Astrocyte (in vitro differentiated cells and primary cell): Measurements from ENCODE around the gene CENPF. TPM values are rescaled to one million over a fixed set of nuclear protein-coding genes. Genes with fewer than 3 reads are reported as not detected.
A peak's percentile ranks its signal among the peaks of the same experiment; 100 is the strongest.

ENCODE experiments used
- DNase-seq: peaks from one replicate; pipeline ENCODE4 v3.0.0-alpha.2; 2010; ENCODE audit warnings: low read depth
- FAIRE-seq: peaks from 2 replicates; lab custom pipeline; 2011; peaks lifted over from hg19 to GRCh38; lab: Jason Lieb, UNC
- H2AFZ ChIP-seq: 2 replicates; pipeline ENCODE4 v1.6.0; 2012; ENCODE audit warnings: low read depth, low read length, inconsistent platforms
- H3K27ac ChIP-seq: 2 replicates; pipeline ENCODE4 v1.5.1; 2011; ENCODE audit warnings: low read depth, low read length, inconsistent platforms
- H3K27me3 ChIP-seq: 2 replicates; pipeline ENCODE4 v1.6.0; 2011; ENCODE audit warnings: low read length, inconsistent platforms; ENCODE audit not compliant: insufficient read depth
- H3K36me3 ChIP-seq: 2 replicates; pipeline ENCODE4 v1.5.1; 2011; ENCODE audit warnings: low read length, inconsistent platforms; ENCODE audit not compliant: insufficient read depth
- H3K4me1 ChIP-seq: 2 replicates; pipeline ENCODE4 v1.5.1; 2011; ENCODE audit warnings: low read length, inconsistent platforms; ENCODE audit not compliant: insufficient read depth
- H3K4me2 ChIP-seq: 2 replicates; pipeline ENCODE4 v1.6.0; 2012; ENCODE audit warnings: low read length, inconsistent platforms
- H3K4me3 ChIP-seq: 2 replicates; pipeline ENCODE4 v1.5.1; 2011; ENCODE audit warnings: low read depth, mild to moderate bottlenecking, low read length, inconsistent platforms; ENCODE audit not compliant: insufficient read depth
- H3K79me2 ChIP-seq: 2 replicates; pipeline ENCODE4 v1.6.0; 2012; ENCODE audit warnings: mild to moderate bottlenecking, low read length, inconsistent platforms; ENCODE audit not compliant: insufficient read depth
- H3K9ac ChIP-seq: 2 replicates; pipeline ENCODE4 v1.6.0; 2012; ENCODE audit warnings: mild to moderate bottlenecking, low read length, inconsistent platforms
- H3K9me3 ChIP-seq: 2 replicates; pipeline ENCODE4 v1.5.1; 2012; ENCODE audit warnings: low read depth, mild to moderate bottlenecking, low read length, inconsistent platforms; ENCODE audit not compliant: insufficient read depth
- H4K20me1 ChIP-seq: 2 replicates; pipeline ENCODE4 v1.6.0; 2012; ENCODE audit warnings: low read length, inconsistent platforms; ENCODE audit not compliant: insufficient read depth
- H3K27ac Mint-ChIP-seq: one replicate; pipeline ENCODE4 v1.8.0; 2021; ENCODE audit warnings: mild to moderate bottlenecking, mixed read lengths; ENCODE audit not compliant: unreplicated experiment
- H3K27me3 Mint-ChIP-seq: one replicate; pipeline ENCODE4 v1.8.0; 2021; ENCODE audit warnings: low read depth, mixed read lengths; ENCODE audit not compliant: unreplicated experiment
- H3K36me3 Mint-ChIP-seq: one replicate; pipeline ENCODE4 v1.8.0; 2021; ENCODE audit warnings: low read depth, mixed read lengths; ENCODE audit not compliant: unreplicated experiment
- H3K4me1 Mint-ChIP-seq: one replicate; pipeline ENCODE4 v1.8.0; 2021; ENCODE audit warnings: low read depth, mixed read lengths; ENCODE audit not compliant: unreplicated experiment
- H3K4me3 Mint-ChIP-seq: one replicate; pipeline ENCODE4 v1.8.0; 2021; ENCODE audit warnings: mild to moderate bottlenecking, moderate library complexity, mixed read lengths; ENCODE audit not compliant: unreplicated experiment
- H3K9me3 Mint-ChIP-seq: one replicate; pipeline ENCODE4 v1.8.0; 2021; ENCODE audit warnings: mild to moderate bottlenecking, mixed read lengths; ENCODE audit not compliant: unreplicated experiment
- EZH2 ChIP-seq: IDR thresholded peaks from 2 replicates; pipeline ENCODE4 v1.6.1; 2012; ENCODE audit warnings: mild to moderate bottlenecking, low read length, inconsistent platforms; ENCODE audit not compliant: insufficient read depth
- total RNA-seq: library from RNA; stranded (reverse); gene quantifications from 2 replicates; pipeline ENCODE4 v1.2.1, GENCODE V29; 2021
- TF ChIP-seq, protein P1 (sequence below): IDR thresholded peaks from 2 replicates; pipeline ENCODE4 v1.5.1; 2011; ENCODE audit warnings: low read depth, mild to moderate bottlenecking, inconsistent platforms, low read length, moderate library complexity; ENCODE audit not compliant: insufficient read depth

CENPF gene
- total RNA-seq, 1 donor from 2014 or later = 22.9 TPM

DNA sequence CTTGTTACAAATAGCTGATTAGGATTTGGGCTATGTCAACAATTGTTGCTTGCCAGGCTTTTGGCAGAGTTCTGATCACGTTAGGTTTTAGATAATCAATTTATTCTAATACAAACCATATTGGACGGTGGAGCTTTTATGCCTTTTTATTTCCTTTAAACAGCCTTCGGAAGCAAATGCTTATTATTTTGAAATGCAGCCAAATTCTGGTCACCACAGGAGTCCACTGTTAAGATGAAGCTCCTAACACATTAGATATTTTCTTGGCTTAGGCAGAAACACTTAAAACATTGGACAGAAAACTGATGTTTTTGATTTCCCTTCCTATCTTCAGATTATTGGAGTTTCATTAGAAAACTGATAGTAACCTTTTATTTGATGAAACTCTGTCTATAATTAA, 82.9 kb downstream of the CENPF start:
- DNase-seq = peak; percentile 44

GRCh38 chr1:214686497-214686896, 83.5 kb downstream of the CENPF start:
- Mint-ChIP-seq H3K9me3 (no peaks in the 10 kb centered on the region), H3K4me3 (no peak overlapping the region), H3K36me3 (no peaks in the 10 kb centered on the region), H3K27me3 (peaks cover 2% of the 10 kb centered on the region), H3K27ac (no peak overlapping the region), H3K4me1 (peaks cover 8% of the 10 kb centered on the region)
- no peak overlapping the region for H2AFZ ChIP-seq
- H3K4me2 ChIP-seq = no peak overlapping the region
- no peak for TF ChIP-seq EZH2
- TF ChIP-seq, protein P1, sequence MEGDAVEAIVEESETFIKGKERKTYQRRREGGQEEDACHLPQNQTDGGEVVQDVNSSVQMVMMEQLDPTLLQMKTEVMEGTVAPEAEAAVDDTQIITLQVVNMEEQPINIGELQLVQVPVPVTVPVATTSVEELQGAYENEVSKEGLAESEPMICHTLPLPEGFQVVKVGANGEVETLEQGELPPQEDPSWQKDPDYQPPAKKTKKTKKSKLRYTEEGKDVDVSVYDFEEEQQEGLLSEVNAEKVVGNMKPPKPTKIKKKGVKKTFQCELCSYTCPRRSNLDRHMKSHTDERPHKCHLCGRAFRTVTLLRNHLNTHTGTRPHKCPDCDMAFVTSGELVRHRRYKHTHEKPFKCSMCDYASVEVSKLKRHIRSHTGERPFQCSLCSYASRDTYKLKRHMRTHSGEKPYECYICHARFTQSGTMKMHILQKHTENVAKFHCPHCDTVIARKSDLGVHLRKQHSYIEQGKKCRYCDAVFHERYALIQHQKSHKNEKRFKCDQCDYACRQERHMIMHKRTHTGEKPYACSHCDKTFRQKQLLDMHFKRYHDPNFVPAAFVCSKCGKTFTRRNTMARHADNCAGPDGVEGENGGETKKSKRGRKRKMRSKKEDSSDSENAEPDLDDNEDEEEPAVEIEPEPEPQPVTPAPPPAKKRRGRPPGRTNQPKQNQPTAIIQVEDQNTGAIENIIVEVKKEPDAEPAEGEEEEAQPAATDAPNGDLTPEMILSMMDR = no peak
- DNase-seq (no peak), FAIRE-seq (no peak)
- H4K20me1 ChIP-seq = no peaks in the 10 kb centered on the region
- H3K36me3 ChIP-seq = no peaks in the 10 kb centered on the region
- H3K27me3 ChIP-seq = no peaks in the 10 kb centered on the region
- H3K4me1 ChIP-seq = no peaks in the 10 kb centered on the region
- H3K79me2 ChIP-seq = no peaks in the 10 kb centered on the region
- H3K9ac ChIP-seq = no peak overlapping the region
- no peaks in the 10 kb centered on the region for H3K9me3 ChIP-seq
- H3K4me3 ChIP-seq = no peak overlapping the region
- H3K27ac ChIP-seq = no peak overlapping the region

More for the DNA sequence above, 82.9 kb downstream of the CENPF start:
- Mint-ChIP-seq H3K4me1 (peaks cover 2% of the 10 kb centered on the region), H3K9me3 (no peaks in the 10 kb centered on the region), H3K36me3 (no peaks in the 10 kb centered on the region), H3K27ac (no peak overlapping the region), H3K4me3 (no peak overlapping the region), H3K27me3 (peaks cover 2% of the 10 kb centered on the region)
- no peaks in the 10 kb centered on the region for H4K20me1 ChIP-seq
- no peaks in the 10 kb centered on the region for H3K27me3 ChIP-seq
- no peaks in the 10 kb centered on the region for H3K9me3 ChIP-seq
- H3K36me3 ChIP-seq = no peaks in the 10 kb centered on the region
- no peak for FAIRE-seq
- no peak overlapping the region for H3K9ac ChIP-seq
- H3K79me2 ChIP-seq = no peaks in the 10 kb centered on the region
- H3K27ac ChIP-seq = no peak overlapping the region
- H3K4me2 ChIP-seq = no peak overlapping the region
- no peaks in the 10 kb centered on the region for H3K4me1 ChIP-seq
- H2AFZ ChIP-seq = no peak overlapping the region
- H3K4me3 ChIP-seq = no peak overlapping the region
- TF ChIP-seq EZH2 = no peak
- TF ChIP-seq, protein P1 = no peak

DNA sequence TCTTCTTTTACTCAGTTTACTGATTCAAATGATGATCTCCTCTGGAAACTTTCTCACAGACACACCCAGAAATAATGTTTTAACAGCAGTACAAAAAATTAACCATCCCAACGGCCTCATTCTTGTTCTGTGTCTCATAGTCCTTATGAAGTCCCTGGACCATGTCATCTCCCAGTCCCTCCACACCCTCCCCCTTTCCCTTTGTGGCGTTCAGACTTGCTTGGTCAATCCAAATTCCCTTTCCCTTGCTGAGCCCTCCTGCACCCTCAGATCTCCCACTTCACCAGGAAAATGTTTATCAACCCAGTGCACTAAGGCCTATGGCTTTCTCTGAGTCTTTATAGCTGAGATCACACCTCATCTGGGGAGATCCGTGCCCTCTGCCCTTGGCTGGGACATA, 85.9 kb downstream of the CENPF start:
- Histone ChIP-seq H3K27me3 (no peaks in the 10 kb centered on the region), H3K27ac (no peak overlapping the region), H3K9me3 (no peaks in the 10 kb centered on the region), H2AFZ (no peak overlapping the region), H3K4me2 (no peak overlapping the region), H3K9ac (no peak overlapping the region), H3K79me2 (no peaks in the 10 kb centered on the region), H4K20me1 (no peaks in the 10 kb centered on the region), H3K4me1 (no peaks in the 10 kb centered on the region), H3K4me3 (no peak overlapping the region), H3K36me3 (no peaks in the 10 kb centered on the region)
- Mint-ChIP-seq H3K27me3 (peaks cover 2% of the 10 kb centered on the region), H3K27ac (no peak overlapping the region), H3K4me1 (peaks cover 9% of the 10 kb centered on the region), H3K9me3 (no peaks in the 10 kb centered on the region), H3K4me3 (no peak overlapping the region), H3K36me3 (no peaks in the 10 kb centered on the region)
- DNase-seq (no peak), FAIRE-seq (no peak)
- TF ChIP-seq EZH2 = no peak
- TF ChIP-seq, protein P1 = no peak
